Endothelial cell of umbilical vein (primary cell): ENCODE measurements around the gene ACADSB. TPM values are rescaled to one million over a fixed set of nuclear protein-coding genes. Genes with fewer than 3 reads are reported as not detected.

ENCODE experiments used
- BruUV-seq: library from RNA; stranded (reverse); fragments of 400-500 nt; replicated peaks from 2 replicates; lab custom pipeline; 2021; lab: Mats Ljungman, UMichigan
- CTCF ChIA-PET: fragments of 300-600, 350-600 bp; sonication (Branson Sonifier 250); formaldehyde crosslinking; loops from one replicate; lab custom pipeline; 2021; ENCODE audit warnings: antibody characterized with exemption, inconsistent platforms; lab: Charles Lee
- POLR2A ChIA-PET: fragments of 300-600, 350-600 bp; sonication (Branson Sonifier 250); formaldehyde crosslinking; loops from one replicate; lab custom pipeline; 2021; ENCODE audit warnings: antibody characterized with exemption, inconsistent platforms; lab: Charles Lee
- DNase-seq: peaks from one replicate; pipeline ENCODE4 v3.0.0-alpha.2; 2011; ENCODE audit warnings: low read depth, low spot score
- FAIRE-seq: peaks from 2 replicates; lab custom pipeline; 2011; peaks lifted over from hg19 to GRCh38; lab: Jason Lieb, UNC
- H2AFZ ChIP-seq: 2 replicates; pipeline ENCODE4 v1.6.0; 2012; ENCODE audit warnings: low read depth, low read length, control low read depth, inconsistent platforms
- H3K27ac ChIP-seq: 2 replicates; pipeline ENCODE4 v1.5.1; 2011; ENCODE audit warnings: low read depth, mild to moderate bottlenecking, control low read depth, low read length, moderate library complexity; ENCODE audit not compliant: insufficient read depth
- H3K27me3 ChIP-seq, 2 experiments: 2 replicates each; pipeline versions ENCODE4 v1.6.0 to v1.6.1; 2011; ENCODE audit warnings: low read length in 2 of 2, mixed read lengths in 1 of 2; ENCODE audit not compliant: control insufficient read depth in 2 of 2, insufficient read depth in 2 of 2
- H3K36me3 ChIP-seq, 2 experiments: 2 replicates in 1 of 2; 3 replicates in 1 of 2; pipeline ENCODE4 v1.5.1; 2011; ENCODE audit warnings: low read length in 2 of 2, mild to moderate bottlenecking in 1 of 2, moderate library complexity in 1 of 2; ENCODE audit not compliant: control insufficient read depth in 2 of 2, insufficient read depth in 2 of 2; ENCODE audit errors: extremely low read depth in 1 of 2
- H3K4me1 ChIP-seq: 3 replicates; pipeline ENCODE4 v1.5.1; 2011; ENCODE audit warnings: mild to moderate bottlenecking, low read length; ENCODE audit not compliant: control insufficient read depth, insufficient read depth; ENCODE audit errors: extremely low read depth
- H3K4me2 ChIP-seq: 2 replicates; pipeline ENCODE4 v1.6.1; 2011; ENCODE audit warnings: low read length, control low read depth, mixed read lengths; ENCODE audit not compliant: insufficient read depth
- H3K4me3 ChIP-seq, 3 experiments: fragments of 200-600 bp in 1 of 3; sonication (generic), shearing (Covaris generic) in 1 of 3; replicated peaks in 1 of 3; 2 replicates each; pipeline ENCODE4 v1.5.1; 2011 to 2016; ENCODE audit warnings: control low read depth in 3 of 3, low read length in 3 of 3, mild to moderate bottlenecking in 2 of 3, inconsistent platforms in 1 of 3, low read depth in 1 of 3, moderate library complexity in 1 of 3; ENCODE audit not compliant: insufficient read depth in 1 of 3
- H3K79me2 ChIP-seq: 2 replicates; pipeline ENCODE4 v1.6.0; 2012; ENCODE audit warnings: low read length, inconsistent platforms; ENCODE audit not compliant: control insufficient read depth, insufficient read depth
- H3K9ac ChIP-seq: replicated peaks from 2 replicates; pipeline ENCODE3; 2011; ENCODE audit warnings: low read length, control low read depth; ENCODE audit not compliant: insufficient read depth; ENCODE audit errors: extremely low read depth
- H3K9me1 ChIP-seq: replicated peaks from 3 replicates; pipeline ENCODE4 v1.6.0; 2011; ENCODE audit warnings: mild to moderate bottlenecking, low read length; ENCODE audit not compliant: control insufficient read depth, insufficient read depth; ENCODE audit errors: extremely low read depth
- H3K9me3 ChIP-seq: replicated peaks from 2 replicates; pipeline ENCODE4 v1.5.1; 2012; ENCODE audit warnings: low read length, inconsistent platforms; ENCODE audit not compliant: control insufficient read depth, insufficient read depth
- H4K20me1 ChIP-seq: replicated peaks from 2 replicates; pipeline ENCODE3; 2011; ENCODE audit warnings: mild to moderate bottlenecking, low read length; ENCODE audit not compliant: control insufficient read depth, insufficient read depth; ENCODE audit errors: extremely low read depth
- EZH2 ChIP-seq: IDR thresholded peaks from 2 replicates; pipeline ENCODE4 v1.6.1; 2012; ENCODE audit warnings: borderline replicate concordance, low read depth, mild to moderate bottlenecking, moderate library complexity, low read length, inconsistent platforms; ENCODE audit not compliant: severe bottlenecking
- FOS ChIP-seq: IDR thresholded peaks from 2 replicates; pipeline ENCODE4 v1.6.1; 2011; ENCODE audit warnings: mild to moderate bottlenecking, low read length, moderate library complexity, borderline replicate concordance; ENCODE audit not compliant: insufficient read depth
- GATA2 ChIP-seq: IDR thresholded peaks from 2 replicates; pipeline ENCODE4 v1.7.0; 2011; ENCODE audit warnings: low read depth, mild to moderate bottlenecking, moderate library complexity, mixed read lengths, low read length; ENCODE audit not compliant: insufficient read length, insufficient read depth
- JUN ChIP-seq: IDR thresholded peaks from 2 replicates; pipeline ENCODE4 v1.6.1; 2011; ENCODE audit warnings: borderline replicate concordance, low read depth; ENCODE audit not compliant: insufficient read length, insufficient read depth
- MYC ChIP-seq: IDR thresholded peaks from one replicate; pipeline ENCODE4 v1.6.1; 2011; ENCODE audit warnings: mild to moderate bottlenecking, low read depth, low read length
- POLR2A ChIP-seq: IDR thresholded peaks from 2 replicates; pipeline ENCODE4 v1.6.1; 2012; ENCODE audit warnings: low read depth, mild to moderate bottlenecking, control low read depth, low read length
- POLR2AphosphoS5 ChIP-seq: IDR thresholded peaks from 2 replicates; pipeline ENCODE4 v1.6.1; 2012; ENCODE audit warnings: low read depth, mild to moderate bottlenecking, control low read depth, low read length, moderate library complexity; ENCODE audit not compliant: insufficient read depth
- dilution Hi-C: fragments of 300-500 bp; cut with MboI; formaldehyde crosslinking; loops from one replicate; pipeline ENCODE4 v1.15.0; 2019; ENCODE audit warnings: low sequenced_read_pairs; ENCODE audit not compliant: extremely low pct_ligation_motif_present
- intact Hi-C: fragments of 100-400 bp; cut with micrococcal nuclease; formaldehyde crosslinking; loops from one replicate; pipeline ENCODE4 v1.10.0; 2022
- polyA plus RNA-seq, 4 experiments: library from polyadenylated mRNA; depleted of rRNA in 3 of 4; stranded (reverse) in 3 of 4; unstranded in 1 of 4; fragments of >200 nt; gene quantifications; 2 replicates each; pipeline versions ENCODE4 v1.2.1 to v1.2.3, GENCODE V29; 2011 to 2012; ENCODE audit warnings: missing spikeins in 1 of 4
- total RNA-seq: library from RNA; stranded (reverse); gene quantifications from 2 replicates; pipeline ENCODE4 v1.2.3, GENCODE V29; 2021
- TF ChIP-seq, protein P1 (sequence below): IDR thresholded peaks from 2 replicates; pipeline ENCODE4 v1.6.1; 2011; ENCODE audit not compliant: insufficient read depth, insufficient read length
- TF ChIP-seq, protein P2 (sequence below), 2 donors: IDR thresholded peaks; 1 replicate in 1 of 2; 2 replicates in 1 of 2; pipeline ENCODE4 v1.5.1; 2011; ENCODE audit warnings: low read length in 2 of 2, mild to moderate bottlenecking in 2 of 2, moderate library complexity in 2 of 2, control low read depth in 1 of 2, inconsistent platforms in 1 of 2, low read depth in 1 of 2; ENCODE audit not compliant: insufficient read depth in 1 of 2; ENCODE audit errors: extremely low read depth in 1 of 2

The ACADSB gene
- total and polyA plus RNA-seq, 2 donors (not counting 3 experiments of a cell fraction or from before 2014, with no cell fraction given): 3.1 to 15.2 TPM

DNA sequence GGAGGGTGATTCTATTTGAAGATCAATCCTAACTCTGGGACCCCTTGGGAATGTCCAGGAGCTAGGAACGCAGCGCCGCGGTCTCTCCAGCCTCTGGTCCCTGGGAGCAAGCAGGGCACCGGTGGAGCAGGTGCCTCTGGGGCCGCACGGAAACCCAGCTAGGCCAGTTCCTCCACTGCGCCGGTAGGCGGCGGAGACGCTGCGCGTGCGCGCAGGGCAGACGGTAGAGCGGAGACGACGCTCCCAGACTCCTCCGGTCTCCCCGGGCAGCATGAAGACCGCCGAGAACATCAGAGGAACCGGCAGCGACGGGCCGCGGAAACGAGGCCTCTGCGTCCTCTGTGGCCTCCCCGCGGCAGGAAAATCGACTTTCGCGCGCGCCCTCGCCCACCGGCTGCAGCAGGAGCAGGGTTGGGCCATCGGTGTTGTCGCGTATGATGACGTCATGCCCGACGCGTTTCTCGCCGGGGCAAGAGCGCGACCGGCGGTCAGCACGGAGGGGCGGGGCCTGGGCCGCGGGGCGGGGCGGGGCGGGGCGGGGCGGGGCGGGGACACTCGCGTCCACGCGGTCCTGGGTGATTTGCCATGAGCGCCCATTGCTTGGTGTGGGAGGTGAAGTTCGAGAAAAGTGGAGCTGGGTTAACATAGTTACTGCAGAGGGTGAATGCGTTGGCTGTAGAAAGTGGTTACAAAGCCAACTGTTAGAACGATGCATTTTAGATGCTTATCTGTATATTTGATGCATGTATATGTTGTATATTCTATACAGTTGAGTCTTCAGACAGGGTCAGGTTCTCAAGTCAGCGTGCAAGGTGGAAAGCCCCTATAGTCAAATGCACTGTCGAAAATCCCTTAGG, 28.4 kb upstream of the ACADSB start, which contains the start of gene PSTK:
Gene PSTK, plus strand, starts transcription at position 193 of the 857 bp plus-strand sequence. Its CDS starts 79 bp downstream, at position 272.
- Histone ChIP-seq H3K9me1 (no peaks in the 10 kb centered on the region), H3K27me3 (peaks cover 0 to 1% of the 10 kb centered on the region in 2 experiments), H3K4me2 (peak within 1 kb of the TSS; percentile 97), H3K27ac (peak within 1 kb of the TSS; percentile 82), H3K4me3 (peak within 1 kb of the TSS; percentile 36 to 80 (median 55)), H3K4me1 (peaks cover 8% of the 10 kb centered on the region), H4K20me1 (no peaks in the 10 kb centered on the region), H3K9me3 (no peaks in the 10 kb centered on the region), H3K79me2 (no peaks in the 10 kb centered on the region), H3K36me3 (no peaks in the 10 kb centered on the region), H3K9ac (peak within 1 kb of the TSS; percentile 94), H2AFZ (peak within 1 kb of the TSS; percentile 96)
- intact Hi-C loops: loop anchor here (1.0 kb wide), 4 partner anchors 26 to 579 kb away; partner anchors contain the start of genes BUB3, C10orf88 and IKZF5
- DNase-seq (peak; percentile 92), FAIRE-seq (peak; percentile 80)
- ChIA-PET CTCF (interaction anchor here (0.6 to 5.3 kb wide), 13 partner anchors 10 to 209 kb away, joined by 3 to 30 read pairs (median 4); partner anchors contain the start of genes ACADSB, C10orf88 and IKZF5), POLR2A (interaction anchor here (1.4 kb wide), 1 partner anchor 27 kb away, joined by 4 read pairs; no protein-coding TSS in a partner anchor)
- dilution Hi-C loops: no loop called here
- peak; percentile 65 for TF ChIP-seq JUN
- TF ChIP-seq POLR2AphosphoS5: peak; percentile 77
- peak; percentile 72 for TF ChIP-seq GATA2
- no peak for TF ChIP-seq FOS
- TF ChIP-seq, protein P1, sequence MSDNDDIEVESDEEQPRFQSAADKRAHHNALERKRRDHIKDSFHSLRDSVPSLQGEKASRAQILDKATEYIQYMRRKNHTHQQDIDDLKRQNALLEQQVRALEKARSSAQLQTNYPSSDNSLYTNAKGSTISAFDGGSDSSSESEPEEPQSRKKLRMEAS: peak; percentile 24
- no peak for TF ChIP-seq EZH2
- peak; percentile 56 for TF ChIP-seq POLR2A
- TF ChIP-seq MYC: no peak
- TF ChIP-seq, protein P2, sequence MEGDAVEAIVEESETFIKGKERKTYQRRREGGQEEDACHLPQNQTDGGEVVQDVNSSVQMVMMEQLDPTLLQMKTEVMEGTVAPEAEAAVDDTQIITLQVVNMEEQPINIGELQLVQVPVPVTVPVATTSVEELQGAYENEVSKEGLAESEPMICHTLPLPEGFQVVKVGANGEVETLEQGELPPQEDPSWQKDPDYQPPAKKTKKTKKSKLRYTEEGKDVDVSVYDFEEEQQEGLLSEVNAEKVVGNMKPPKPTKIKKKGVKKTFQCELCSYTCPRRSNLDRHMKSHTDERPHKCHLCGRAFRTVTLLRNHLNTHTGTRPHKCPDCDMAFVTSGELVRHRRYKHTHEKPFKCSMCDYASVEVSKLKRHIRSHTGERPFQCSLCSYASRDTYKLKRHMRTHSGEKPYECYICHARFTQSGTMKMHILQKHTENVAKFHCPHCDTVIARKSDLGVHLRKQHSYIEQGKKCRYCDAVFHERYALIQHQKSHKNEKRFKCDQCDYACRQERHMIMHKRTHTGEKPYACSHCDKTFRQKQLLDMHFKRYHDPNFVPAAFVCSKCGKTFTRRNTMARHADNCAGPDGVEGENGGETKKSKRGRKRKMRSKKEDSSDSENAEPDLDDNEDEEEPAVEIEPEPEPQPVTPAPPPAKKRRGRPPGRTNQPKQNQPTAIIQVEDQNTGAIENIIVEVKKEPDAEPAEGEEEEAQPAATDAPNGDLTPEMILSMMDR (IDR thresholded peaks at IDR 0.05; ENCODE audit: extremely low read depth in 1 of 2, insufficient read depth in 1 of 2, low read depth in 1 of 2, low read length in 2 of 2): peak; percentile 84 to 97
- TSS peak; percentile 84 for BruUV-seq
